Retinal pigment epithelial cell (primary cell): Measurements from ENCODE around the gene OR10V1.
"Not testable (repeated sequence)": the region's sequence is repeated elsewhere in the genome, so short reads cannot be mapped to it uniquely, and the experiment has no call there.

Source experiments
- DNase-seq: peaks from one replicate; pipeline ENCODE4 v3.0.0-alpha.2; 2010; ENCODE audit warnings: low read depth
- H3K4me3 ChIP-seq: 2 replicates; pipeline ENCODE4 v1.5.1; 2011; ENCODE audit warnings: mild to moderate bottlenecking, low read length, control low read depth, moderate library complexity
- CTCF ChIP-seq: conservative IDR thresholded peaks from 2 replicates; pipeline ENCODE4 v1.5.1; 2011; ENCODE audit warnings: low read depth, low read length, control low read depth, inconsistent platforms

OR10V1 gene

GRCh38 chr11:59710136-59710847 lies 3.4 kb downstream of the OR10V1 start:
- no peak overlapping the region for H3K4me3 ChIP-seq
- peak; percentile 59 for DNase-seq
- no peak for TF ChIP-seq CTCF

- no peak for TF ChIP-seq CTCF
- no peak overlapping the region for H3K4me3 ChIP-seq
- no peak for DNase-seq
These were observed 5.1 kb downstream of the OR10V1 start for GRCh38 chr11:59708537-59708936.

GRCh38 chr11:59707371-59707770 lies 6.3 kb downstream of the OR10V1 start:
- no peak for TF ChIP-seq CTCF
- DNase-seq: no peak
- no peak overlapping the region for H3K4me3 ChIP-seq

GRCh38 chr11:59706518-59707285 lies 6.9 kb downstream of the OR10V1 start:
- TF ChIP-seq CTCF: no peak
- no peak overlapping the region for H3K4me3 ChIP-seq
- DNase-seq: peak; percentile 85

- H3K4me3 ChIP-seq: no peak overlapping the region
- no peak for DNase-seq
- TF ChIP-seq CTCF: no peak
These were observed 8.4 kb downstream of the OR10V1 start for GRCh38 chr11:59705294-59705693.

- H3K4me3 ChIP-seq, DNase-seq: not testable (repeated sequence)
These were observed 10.1 kb downstream of the OR10V1 start for GRCh38 chr11:59703515-59703914.

GRCh38 chr11:59700157-59700556 lies 13.5 kb downstream of the OR10V1 start:
- not testable (repeated sequence) for H3K4me3 ChIP-seq, DNase-seq

- TF ChIP-seq CTCF: no peak
- no peak for DNase-seq
- no peak overlapping the region for H3K4me3 ChIP-seq
These were observed 15.1 kb downstream of the OR10V1 start for GRCh38 chr11:59698506-59698905.
